Right lobe of liver (tissue), 6 donors: ENCODE results near the gene BCAM. TPM values are rescaled to one million over a fixed set of nuclear protein-coding genes. Genes with fewer than 3 reads are reported as not detected.
A peak's percentile ranks its signal among the peaks of the same experiment; 100 is the strongest.

Experiments
- ATAC-seq, 4 donors: fragments of 200-7000 bp; cut with Tn5 transposase; one replicate each; pipeline ENCODE4 v1.9.1; 2020; ENCODE audit warnings: mild to moderate bottlenecking in 4 of 4, moderate library complexity in 4 of 4
- DNase-seq, 3 donors: peaks; one replicate each; pipeline ENCODE4 v3.0.0-alpha.2; 2020
- H3K27ac ChIP-seq, 3 donors: fragments of 200-600 bp; one replicate each; pipeline ENCODE4 v1.8.0; 2022
- H3K27me3 ChIP-seq, 2 donors: fragments of 200-600 bp; one replicate each; pipeline ENCODE4 v1.8.0; 2022
- H3K36me3 ChIP-seq, 4 donors: fragments of 200-600 bp; sonication (generic) in 1 of 4; one replicate each; pipeline versions ENCODE4 v1.5.1 to v1.8.0; 2017 to 2022; ENCODE audit warnings: control low read depth in 1 of 4
- H3K4me1 ChIP-seq, 4 donors: fragments of 200-600 bp; sonication (generic) in 1 of 4; one replicate each; pipeline versions ENCODE4 v1.5.1 to v1.8.0; 2017 to 2022; ENCODE audit warnings: control low read depth in 1 of 4
- H3K4me3 ChIP-seq, 3 donors: fragments of 200-600 bp; one replicate each; pipeline ENCODE4 v1.8.0; 2022
- H3K9me3 ChIP-seq, 4 donors: fragments of 200-600 bp; sonication (generic) in 1 of 4; one replicate each; pipeline versions ENCODE4 v1.5.1 to v1.8.0; 2017 to 2022; ENCODE audit warnings: control low read depth in 1 of 4
- CTCF ChIP-seq, 4 donors: fragments of 200-600 bp in 3 of 4; fragments of 450-650 bp in 1 of 4; IDR thresholded peaks; one replicate each; pipeline versions ENCODE4 v1.5.1 to v1.8.0; 2016 to 2022; ENCODE audit warnings: antibody characterized with exemption in 4 of 4, mild to moderate bottlenecking in 2 of 4
- POLR2A ChIP-seq: fragments of 450-650 bp; IDR thresholded peaks from one replicate; pipeline ENCODE4 v1.6.1; 2017; ENCODE audit warnings: antibody characterized with exemption, mild to moderate bottlenecking
- WGBS: methylation state at CpG from one replicate; pipeline ENCODE4 v1.1.6; 2018; ENCODE audit warnings: low coverage, low lambda C conversion rate; ENCODE audit not compliant: insufficient coverage; ENCODE audit errors: missing lambda C conversion rate; 5-methylcytosine and 5-hydroxymethylcytosine counted together
- intact Hi-C, 2 donors: fragments of 100-400 bp; cut with DNase I; formaldehyde crosslinking; loops; one replicate each; pipeline versions ENCODE4 v1.11.2 to v1.14.1; 2022
- total RNA-seq, 6 experiments: library from RNA; depleted of rRNA in 2 of 6; stranded (reverse); fragments of >200 nt in 2 of 6; fragmentation: NEBNext Ultra II Directional in 3 of 6; extraction: Animal tissue kit (Norgen Biotek cat#: 25700) in 3 of 6; gene quantifications; one replicate each; pipeline versions ENCODE4 v1.1.0 to v1.2.4, GENCODE V29; 2016 to 2023
- donor health status: DM: no; HTN: yes; CAD: no.
- donor health status: DM: no; HTN: no; CAD: no.
- donor health status: DM: no; HTN: no; CAD: no.
- donor health status: DM: no; HTN: yes; CAD: no.
- donor health status: DM: no; HTN: yes; CAD: no.

The BCAM gene
- total RNA-seq, 6 experiments from 2014 or later = 26.5 to 48.3 (median 32.7) TPM

GRCh38 chr19:44845286-44845611 is 36.3 kb downstream of the BCAM start:
- ATAC-seq (no peak), DNase-seq (peak in 1 of 3 donors; percentile 62)
- TF ChIP-seq POLR2A (no peak), CTCF (IDR thresholded peaks at IDR 0.05) (no peak)
- Histone ChIP-seq H3K27ac (peak overlapping the region; percentile 65 to 78 (median 77)), H3K27me3 (no peaks in the 10 kb centered on the region), H3K36me3 (no peaks in the 10 kb centered on the region), H3K4me1 (peaks cover 0 to 34% (median 7%) of the 10 kb centered on the region in 4 donors), H3K9me3 (no peaks in the 10 kb centered on the region), H3K4me3 (peak overlapping the region; percentile 37 to 64 (median 41))
- intact Hi-C loops = loop anchor here (10.0 kb wide), 2 partner anchors 50 to 60 kb away; no protein-coding TSS in a partner anchor
- 11% methylated on average over 12 of the region's 12 CpGs for WGBS

- peaks cover 0 to 39% (median 10%) of the 10 kb centered on the region in 4 donors for H3K4me1 ChIP-seq
- H3K27ac ChIP-seq = peak within 1 kb of the TSS; percentile 96 to 98 (median 97)
- DNase-seq (peak; percentile 100), ATAC-seq (peak; percentile 73 to 83 (median 82))
- H3K27me3 ChIP-seq = no peaks in the 10 kb centered on the region
- intact Hi-C loops = loop anchor here (10.0 kb wide), 2 partner anchors 51 to 61 kb away; no protein-coding TSS in a partner anchor
- under 1% methylated on average over 21 of the region's 67 CpGs for WGBS
- no peaks in the 10 kb centered on the region for H3K9me3 ChIP-seq
- no peaks in the 10 kb centered on the region for H3K36me3 ChIP-seq
- H3K4me3 ChIP-seq = peak within 1 kb of the TSS; percentile 85 to 96 (median 95)
- TF ChIP-seq CTCF (IDR thresholded peaks at IDR 0.05) = peak; percentile 60 to 72 (median 65)
- peak; percentile 91 for TF ChIP-seq POLR2A
Measured at GRCh38 chr19:44845612-44846454, 36.9 kb downstream of the BCAM start, which contains the start of gene NECTIN2. Gene NECTIN2, plus strand, starts transcription at chr19:44846297. Its CDS starts 229 bp downstream, at chr19:44846526.

GRCh38 chr19:44846455-44847143 is 37.7 kb downstream of the BCAM start:
- ATAC-seq (no peak), DNase-seq (peak in 2 of 3 donors; percentile 67 to 69)
- no peak for TF ChIP-seq CTCF (IDR thresholded peaks at IDR 0.05)
- TF ChIP-seq POLR2A = no peak
- H3K27ac ChIP-seq = peak overlapping the region; percentile 96 to 98 (median 97)
- peak overlapping the region; percentile 85 to 96 (median 95) for H3K4me3 ChIP-seq
- H3K27me3 ChIP-seq = no peaks in the 10 kb centered on the region
- 1% methylated on average over 21 of the region's 51 CpGs for WGBS
- H3K9me3 ChIP-seq = no peaks in the 10 kb centered on the region
- intact Hi-C loops = loop anchor here (10.0 kb wide), 2 partner anchors 52 to 62 kb away; no protein-coding TSS in a partner anchor
- no peaks in the 10 kb centered on the region for H3K36me3 ChIP-seq
- H3K4me1 ChIP-seq = peaks cover 0 to 40% (median 10%) of the 10 kb centered on the region in 4 donors

- TF ChIP-seq POLR2A (peak; percentile 61), CTCF (IDR thresholded peaks at IDR 0.05) (no peak)
- intact Hi-C loops = loop anchor here (10.0 kb wide), 2 partner anchors 53 to 63 kb away; no protein-coding TSS in a partner anchor
- DNase-seq (peak; percentile 77 to 83 (median 83)), ATAC-seq (peak; percentile 4 to 19 (median 8))
- Histone ChIP-seq H3K36me3 (no peaks in the 10 kb centered on the region), H3K4me3 (peak overlapping the region; percentile 85 to 96 (median 95)), H3K9me3 (no peaks in the 10 kb centered on the region), H3K27ac (peak overlapping the region; percentile 96 to 98 (median 97)), H3K27me3 (no peaks in the 10 kb centered on the region), H3K4me1 (peaks cover 0 to 40% (median 10%) of the 10 kb centered on the region in 4 donors)
- 0% methylated on average over 25 of the region's 47 CpGs for WGBS
Measured at GRCh38 chr19:44847144-44848035, 38.5 kb downstream of the BCAM start.
